GM12865 (cell line): Measurements from ENCODE around the gene TBXAS1.

Source experiments
- DNase-seq: peaks from one replicate; pipeline ENCODE4 v3.0.0; 2010; ENCODE audit warnings: low read depth
- H3K4me3 ChIP-seq: 2 replicates; pipeline ENCODE4 v1.5.1; 2011; ENCODE audit warnings: mild to moderate bottlenecking, low read depth, low read length, control low read depth
- CTCF ChIP-seq: IDR thresholded peaks from 2 replicates; pipeline ENCODE4 v1.5.1; 2011; ENCODE audit warnings: low read length, control low read depth, low read depth, inconsistent platforms; ENCODE audit not compliant: insufficient read depth; ENCODE audit errors: missing control alignments

The TBXAS1 gene

DNA sequence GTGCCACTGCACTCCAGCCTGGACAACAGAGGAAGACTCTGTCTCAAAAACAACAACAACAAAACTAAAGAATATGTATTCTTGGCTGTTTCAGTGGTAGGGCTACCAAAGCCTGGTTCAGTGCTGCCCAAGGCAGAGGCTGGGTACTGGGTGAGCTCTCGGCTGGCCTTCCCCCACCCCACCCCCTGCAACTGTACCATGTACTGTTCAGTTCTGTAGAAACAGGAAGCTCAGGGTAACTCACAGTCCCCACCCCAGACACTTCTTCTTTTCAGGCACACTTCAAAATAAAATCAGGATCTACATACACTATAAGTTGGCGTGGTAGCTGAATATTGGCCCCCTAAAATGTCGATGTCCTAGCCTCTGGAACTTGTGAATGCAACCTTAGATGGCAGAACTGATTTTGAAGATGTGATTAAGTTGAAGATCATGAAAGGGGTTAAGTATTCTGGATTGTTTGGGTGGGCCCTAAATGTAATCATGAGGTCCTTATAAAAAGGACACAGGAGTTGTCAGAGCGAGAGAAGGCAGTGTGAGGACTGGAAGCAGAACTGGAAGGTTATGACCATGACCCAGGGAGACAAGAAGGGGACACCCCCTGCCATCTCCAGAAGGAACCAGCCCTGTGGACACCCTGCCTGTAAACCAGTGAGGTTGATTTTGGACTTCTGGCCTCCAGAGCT, 31.2 kb downstream of the TBXAS1 start:
- DNase-seq: peak; percentile 17
- no peak for TF ChIP-seq CTCF
- no peak overlapping the region for H3K4me3 ChIP-seq

DNA sequence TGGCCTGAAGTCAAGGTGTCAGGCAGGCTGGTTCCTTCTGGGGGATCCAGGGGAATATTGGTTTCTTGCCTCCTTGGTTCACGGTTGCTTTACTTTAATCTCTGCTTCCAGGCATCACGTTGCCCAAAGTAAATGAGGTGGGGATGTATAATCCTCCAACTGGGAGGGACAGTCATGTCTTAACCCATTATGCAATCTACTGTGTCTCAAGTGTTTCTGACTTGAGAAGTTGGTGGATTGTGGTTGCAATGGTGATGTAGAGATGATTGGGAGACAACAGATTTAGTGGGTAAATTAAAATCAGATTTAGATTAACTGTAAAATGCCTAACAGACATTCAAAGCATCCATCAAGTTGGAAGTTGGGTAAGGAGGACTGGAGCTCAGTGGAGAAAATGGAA, 32.7 kb downstream of the TBXAS1 start:
- H3K4me3 ChIP-seq: no peak overlapping the region
- DNase-seq: no peak
- TF ChIP-seq CTCF: no peak

- no peak overlapping the region for H3K4me3 ChIP-seq
- no peak for TF ChIP-seq CTCF
- no peak for DNase-seq
Measured at GRCh38 chr7:139866047-139866837, 37.2 kb downstream of the TBXAS1 start.

GRCh38 chr7:139867847-139868246, 38.8 kb downstream of the TBXAS1 start:
- no peak for DNase-seq
- H3K4me3 ChIP-seq: no peak overlapping the region
- TF ChIP-seq CTCF: no peak

DNA sequence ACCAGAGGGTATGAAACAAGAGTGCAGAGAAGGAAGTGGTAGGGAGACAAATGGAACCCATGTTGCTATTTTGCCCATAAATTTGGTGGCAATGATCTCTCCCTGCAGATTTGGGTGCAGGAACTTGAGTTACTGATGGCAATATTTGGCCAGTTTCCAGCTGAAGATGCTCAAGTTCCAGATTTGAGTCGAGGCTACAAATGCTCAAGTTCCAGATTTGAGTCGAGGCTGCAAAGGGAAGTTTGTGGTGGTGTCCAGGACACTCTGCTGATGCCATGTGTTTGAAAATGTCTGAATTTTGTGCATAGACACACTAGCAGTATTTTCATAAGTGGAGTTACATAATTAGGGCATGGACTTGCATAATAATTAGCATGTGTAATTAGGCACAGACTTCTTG, 40.8 kb downstream of the TBXAS1 start:
- no peak for TF ChIP-seq CTCF

DNA sequence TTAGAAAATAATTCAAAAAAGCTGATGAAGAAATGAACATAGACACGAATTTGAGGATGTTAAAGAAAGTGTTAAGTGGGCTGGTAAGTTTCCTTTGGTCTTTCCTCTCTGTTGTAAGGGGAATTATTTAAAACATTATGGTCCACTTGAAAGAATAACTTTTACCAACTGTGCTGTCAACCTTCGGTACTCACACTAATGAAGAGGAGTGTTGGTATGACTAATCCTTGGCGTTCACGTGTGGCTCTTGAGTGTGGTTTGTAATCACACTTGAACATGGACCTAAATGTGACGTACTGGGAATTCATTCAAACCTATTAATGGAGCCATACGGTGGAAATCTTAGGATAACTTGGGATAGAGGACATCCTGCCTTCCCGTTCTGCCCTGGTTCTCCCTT, 41.3 kb downstream of the TBXAS1 start:
- H3K4me3 ChIP-seq: no peak overlapping the region
- DNase-seq: peak; percentile 12
- no peak for TF ChIP-seq CTCF

More for the DNA sequence above, 40.8 kb downstream of the TBXAS1 start:
- peak; percentile 25 for DNase-seq
- H3K4me3 ChIP-seq: no peak overlapping the region

- DNase-seq: no peak
- TF ChIP-seq CTCF: no peak
- no peak overlapping the region for H3K4me3 ChIP-seq
Measured at GRCh38 chr7:139871331-139871730, 42.3 kb downstream of the TBXAS1 start.
